Smooth muscle cell (in vitro differentiated cells): ENCODE results near the gene FBXO40. TPM values are rescaled to one million over a fixed set of nuclear protein-coding genes. Genes with fewer than 3 reads are reported as not detected.

Source experiments
- DNase-seq: peaks from one replicate; lab custom pipeline; 2025; ENCODE audit not compliant: unreplicated experiment; lab: John Stamatoyannopoulos, UW
- H2AFZ ChIP-seq: fragments of 200-600 bp; sonication (generic); 2 replicates; pipeline ENCODE4 v1.6.0; 2016; ENCODE audit warnings: antibody characterized with exemption, low read depth, mild to moderate bottlenecking
- H3F3A ChIP-seq: fragments of 200-600 bp; sonication (generic); 2 replicates; pipeline ENCODE4 v1.6.0; 2017; ENCODE audit warnings: antibody characterized with exemption, low read depth
- H3K27ac ChIP-seq: fragments of 200-600 bp; sonication (generic); 2 replicates; pipeline ENCODE4 v1.5.1; 2016; ENCODE audit warnings: low read depth, mild to moderate bottlenecking
- H3K27me3 ChIP-seq: fragments of 200-600 bp; sonication (generic); 2 replicates; pipeline ENCODE4 v1.6.1; 2016; ENCODE audit warnings: low read depth, mild to moderate bottlenecking
- H3K36me3 ChIP-seq: fragments of 200-600 bp; sonication (generic); 2 replicates; pipeline ENCODE4 v1.5.1; 2016; ENCODE audit warnings: low read depth
- H3K4me1 ChIP-seq: fragments of 200-600 bp; sonication (generic); 2 replicates; pipeline ENCODE4 v1.5.1; 2016; ENCODE audit warnings: low read depth
- H3K4me2 ChIP-seq: fragments of 200-600 bp; sonication (generic); 2 replicates; pipeline ENCODE4 v1.6.0; 2016; ENCODE audit warnings: mild to moderate bottlenecking
- H3K4me3 ChIP-seq: fragments of 200-600 bp; sonication (generic); 2 replicates; pipeline ENCODE4 v1.5.1; 2016; ENCODE audit warnings: mild to moderate bottlenecking
- H3K79me2 ChIP-seq: fragments of 200-600 bp; sonication (generic); 2 replicates; pipeline ENCODE4 v1.6.0; 2016; ENCODE audit warnings: low read depth, mild to moderate bottlenecking
- H3K9ac ChIP-seq: fragments of 200-600 bp; sonication (generic); 2 replicates; pipeline ENCODE4 v1.6.0; 2016; ENCODE audit warnings: low read depth
- H3K9me3 ChIP-seq: fragments of 200-600 bp; sonication (generic); replicated peaks from 2 replicates; pipeline ENCODE4 v1.5.1; 2016; ENCODE audit warnings: low read depth
- H4K20me1 ChIP-seq: fragments of 200-600 bp; sonication (generic); 2 replicates; pipeline ENCODE4 v1.6.0; 2016; ENCODE audit warnings: low read depth
- WGBS: methylation state at CpG from one replicate; pipeline ENCODE4 v1.1.7; 2016; ENCODE audit warnings: low lambda C conversion rate; 5-methylcytosine and 5-hydroxymethylcytosine counted together
- polyA plus RNA-seq: library from polyadenylated mRNA; unstranded; fragments of >200 nt; fragmentation: Nextera tagmentation; extraction: Ambion mirVana; gene quantifications from 2 replicates; pipeline ENCODE4 v1.2.1, GENCODE V29; 2016
- total RNA-seq: library from RNA; depleted of rRNA; stranded (reverse); fragments of >200 nt; gene quantifications from 2 replicates; pipeline ENCODE4 v1.2.3, GENCODE V29; 2014
- TF ChIP-seq, protein P1 (sequence below): fragments of 200-600 bp; sonication (generic); IDR thresholded peaks from 2 replicates; pipeline ENCODE4 v1.5.1; 2017; ENCODE audit warnings: borderline replicate concordance, mild to moderate bottlenecking, antibody characterized with exemption; ENCODE audit not compliant: insufficient read depth, poor library complexity, severe bottlenecking

FBXO40 gene
- total and polyA plus RNA-seq, 2 experiments from 2014 or later = not detected

- Histone ChIP-seq H3K9ac (no peak overlapping the region), H3K4me3 (no peak overlapping the region), H3K27ac (no peak overlapping the region), H2AFZ (no peak overlapping the region), H3K36me3 (no peaks in the 10 kb centered on the region), H3F3A (no peaks in the 10 kb centered on the region), H3K9me3 (no peaks in the 10 kb centered on the region), H3K4me2 (no peak overlapping the region), H3K27me3 (no peaks in the 10 kb centered on the region), H3K79me2 (no peaks in the 10 kb centered on the region), H4K20me1 (no peaks in the 10 kb centered on the region), H3K4me1 (no peaks in the 10 kb centered on the region)
- TF ChIP-seq, protein P1, sequence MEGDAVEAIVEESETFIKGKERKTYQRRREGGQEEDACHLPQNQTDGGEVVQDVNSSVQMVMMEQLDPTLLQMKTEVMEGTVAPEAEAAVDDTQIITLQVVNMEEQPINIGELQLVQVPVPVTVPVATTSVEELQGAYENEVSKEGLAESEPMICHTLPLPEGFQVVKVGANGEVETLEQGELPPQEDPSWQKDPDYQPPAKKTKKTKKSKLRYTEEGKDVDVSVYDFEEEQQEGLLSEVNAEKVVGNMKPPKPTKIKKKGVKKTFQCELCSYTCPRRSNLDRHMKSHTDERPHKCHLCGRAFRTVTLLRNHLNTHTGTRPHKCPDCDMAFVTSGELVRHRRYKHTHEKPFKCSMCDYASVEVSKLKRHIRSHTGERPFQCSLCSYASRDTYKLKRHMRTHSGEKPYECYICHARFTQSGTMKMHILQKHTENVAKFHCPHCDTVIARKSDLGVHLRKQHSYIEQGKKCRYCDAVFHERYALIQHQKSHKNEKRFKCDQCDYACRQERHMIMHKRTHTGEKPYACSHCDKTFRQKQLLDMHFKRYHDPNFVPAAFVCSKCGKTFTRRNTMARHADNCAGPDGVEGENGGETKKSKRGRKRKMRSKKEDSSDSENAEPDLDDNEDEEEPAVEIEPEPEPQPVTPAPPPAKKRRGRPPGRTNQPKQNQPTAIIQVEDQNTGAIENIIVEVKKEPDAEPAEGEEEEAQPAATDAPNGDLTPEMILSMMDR = no peak
- no peak for DNase-seq
- WGBS = 98% methylated on average over 5 of the region's 5 CpGs
These were observed 51.9 kb downstream of the FBXO40 start for GRCh38 chr3:121645054-121645453.

DNA sequence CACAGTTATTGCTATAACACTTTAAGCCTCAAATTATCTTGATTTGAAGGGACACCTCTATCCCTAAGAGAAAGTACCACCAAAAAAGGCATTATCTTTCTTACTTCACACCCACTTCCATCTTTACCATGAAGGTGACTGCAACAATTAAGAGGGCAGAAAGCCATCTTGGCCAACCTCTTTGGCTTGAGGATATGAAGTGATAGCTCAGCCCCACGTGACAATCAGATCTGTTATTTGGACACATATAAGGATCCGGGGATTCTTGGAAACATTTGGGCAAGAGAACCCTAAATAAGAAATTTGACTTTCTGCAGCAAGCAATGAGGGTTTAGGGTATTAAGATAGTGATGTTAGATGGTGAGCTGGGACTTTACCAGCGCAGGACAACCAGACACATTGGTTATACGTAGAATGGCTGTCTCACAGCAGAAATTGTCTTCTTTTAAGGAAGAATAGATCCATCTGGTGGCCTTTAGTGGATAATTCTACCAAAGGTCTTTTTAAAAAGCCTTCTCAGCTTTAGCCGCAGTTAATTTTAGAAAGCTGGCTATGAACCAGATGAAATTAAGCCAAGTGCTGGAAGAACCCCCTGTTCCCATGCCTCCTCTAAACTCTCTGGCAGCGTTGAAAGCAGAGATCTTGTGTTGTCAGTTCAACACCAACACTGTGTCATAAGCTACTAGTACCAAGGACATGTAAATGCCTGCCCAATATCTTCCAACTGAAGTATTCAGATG is 55.2 kb downstream of the FBXO40 start:
- Histone ChIP-seq H4K20me1 (no peaks in the 10 kb centered on the region), H3K27me3 (no peaks in the 10 kb centered on the region), H2AFZ (no peak overlapping the region), H3K4me3 (no peak overlapping the region), H3K27ac (no peak overlapping the region), H3K4me1 (no peaks in the 10 kb centered on the region), H3K79me2 (no peaks in the 10 kb centered on the region), H3K36me3 (no peaks in the 10 kb centered on the region), H3K4me2 (no peak overlapping the region), H3K9ac (no peak overlapping the region), H3F3A (no peaks in the 10 kb centered on the region), H3K9me3 (no peaks in the 10 kb centered on the region)
- TF ChIP-seq, protein P1 = no peak
- no peak for DNase-seq
- WGBS = 89% methylated on average over 6 of the region's 6 CpGs

DNA sequence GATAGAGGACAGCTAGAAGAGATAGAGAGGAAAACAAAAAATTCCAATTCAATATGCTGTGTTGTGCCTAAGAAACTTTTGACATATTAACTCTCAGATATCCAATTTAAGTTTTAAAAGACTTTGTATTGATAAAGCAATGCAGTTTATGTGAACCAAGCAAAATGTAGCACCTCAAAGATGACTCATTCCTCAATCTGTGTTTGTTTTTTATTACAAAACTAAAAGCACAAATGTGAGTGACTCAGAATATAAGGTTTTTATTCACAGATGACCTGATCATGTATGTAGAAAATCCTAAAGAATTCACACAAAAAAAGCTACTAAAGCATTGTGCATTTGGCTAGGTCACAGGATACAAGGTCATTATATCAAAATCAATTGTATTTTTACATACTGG is 56.5 kb downstream of the FBXO40 start:
- no peak for DNase-seq

DNA sequence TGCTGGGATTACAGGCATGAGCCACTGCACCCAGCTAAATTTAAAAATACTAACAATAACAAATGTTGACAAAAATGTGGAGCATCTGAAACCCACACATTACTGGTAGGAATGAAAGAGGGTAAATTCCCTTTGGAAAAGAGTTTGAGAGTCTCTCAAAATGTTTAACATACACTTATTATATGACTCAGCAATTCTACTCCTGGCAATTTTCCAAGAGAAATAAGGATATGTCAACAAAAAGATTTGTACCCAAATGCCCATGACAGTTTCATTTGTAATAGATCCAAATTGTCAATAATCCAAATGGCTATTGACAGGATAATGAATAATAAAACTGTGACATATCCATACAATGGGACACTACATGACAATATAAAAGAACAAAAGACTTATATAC is 58.5 kb downstream of the FBXO40 start:
- TF ChIP-seq, protein P1 = no peak
- no peaks in the 10 kb centered on the region for H3K36me3 ChIP-seq
- no peak overlapping the region for H3K27ac ChIP-seq

More for the DNA sequence above, 56.5 kb downstream of the FBXO40 start:
- TF ChIP-seq, protein P1 = no peak
- Histone ChIP-seq H3K9ac (no peak overlapping the region), H4K20me1 (no peaks in the 10 kb centered on the region), H3F3A (no peaks in the 10 kb centered on the region), H3K36me3 (no peaks in the 10 kb centered on the region), H2AFZ (no peak overlapping the region), H3K27me3 (no peaks in the 10 kb centered on the region), H3K79me2 (no peaks in the 10 kb centered on the region), H3K4me3 (no peak overlapping the region), H3K4me2 (no peak overlapping the region), H3K9me3 (no peaks in the 10 kb centered on the region), H3K27ac (no peak overlapping the region), H3K4me1 (no peaks in the 10 kb centered on the region)

More for the DNA sequence above, 58.5 kb downstream of the FBXO40 start:
- Histone ChIP-seq H3K4me3 (no peak overlapping the region), H3K9ac (no peak overlapping the region), H3K4me1 (no peaks in the 10 kb centered on the region), H3K27me3 (no peaks in the 10 kb centered on the region), H3K9me3 (no peaks in the 10 kb centered on the region), H2AFZ (no peak overlapping the region), H3K4me2 (no peak overlapping the region), H3K79me2 (no peaks in the 10 kb centered on the region), H4K20me1 (no peaks in the 10 kb centered on the region), H3F3A (no peaks in the 10 kb centered on the region)
- DNase-seq = no peak
